Colonic mucosa (tissue), 4 donors: ENCODE data around the gene SLC13A4. TPM values are rescaled to one million over a fixed set of nuclear protein-coding genes. Genes with fewer than 3 reads are reported as not detected.

Experiments
- DNase-seq: peaks from one replicate; pipeline ENCODE4 v3.0.0-alpha.2; 2020
- H3K27ac ChIP-seq: fragments of 200-600 bp; one replicate; pipeline ENCODE4 v1.8.0; 2021
- H3K27me3 ChIP-seq: fragments of 200-600 bp; one replicate; pipeline ENCODE4 v1.8.0; 2021
- H3K36me3 ChIP-seq: fragments of 200-600 bp; one replicate; pipeline ENCODE4 v1.8.0; 2021
- H3K4me1 ChIP-seq: fragments of 200-600 bp; one replicate; pipeline ENCODE4 v1.8.0; 2021; ENCODE audit warnings: mild to moderate bottlenecking
- H3K4me3 ChIP-seq: fragments of 200-600 bp; one replicate; pipeline ENCODE4 v1.8.0; 2021
- H3K9ac ChIP-seq, 2 donors: one replicate each; pipeline ENCODE4 v1.7.0; 2013; ENCODE audit warnings: control low read depth in 2 of 2, low read depth in 2 of 2, low read length in 2 of 2
- H3K9me3 ChIP-seq: fragments of 200-600 bp; one replicate; pipeline ENCODE4 v1.8.0; 2021
- CTCF ChIP-seq: fragments of 200-600 bp; IDR thresholded peaks from one replicate; pipeline ENCODE4 v1.8.0; 2022; ENCODE audit warnings: antibody characterized with exemption, mild to moderate bottlenecking
- intact Hi-C: fragments of 100-400 bp; cut with DNase I; formaldehyde crosslinking; loops from one replicate; pipeline ENCODE4 v1.14.1; 2022
- total RNA-seq, 2 donors: library from RNA; stranded (reverse); fragmentation: NEBNext Ultra II Directional in 1 of 2; extraction: Animal tissue kit (Norgen Biotek cat#: 25700) in 1 of 2; gene quantifications; one replicate each; pipeline ENCODE4 v1.2.1, GENCODE V29; 2021
- donor health status: healthy.
- donor health status: DM: no; HTN: no; CAD: no.
- donor health status: DM: no; HTN: no; CAD: no.

Gene SLC13A4
- total RNA-seq, 2 donors from 2014 or later = not detected

- H3K9me3 ChIP-seq = no peaks in the 10 kb centered on the region
- intact Hi-C loops = no loop called here
- no peaks in the 10 kb centered on the region for H3K27me3 ChIP-seq
- TF ChIP-seq CTCF = no peak
- DNase-seq = no peak
- H3K27ac ChIP-seq = no peak overlapping the region
- no peaks in the 10 kb centered on the region for H3K4me1 ChIP-seq
- H3K36me3 ChIP-seq = no peaks in the 10 kb centered on the region
- no peak overlapping the region for H3K4me3 ChIP-seq
- H3K9ac ChIP-seq = no peak overlapping the region
Observed at GRCh38 chr7:135768064-135768463, 40.1 kb upstream of the SLC13A4 start.

- H3K9me3 ChIP-seq = no peaks in the 10 kb centered on the region
- no peak overlapping the region for H3K27ac ChIP-seq
- H3K27me3 ChIP-seq = no peaks in the 10 kb centered on the region
- H3K9ac ChIP-seq = no peak overlapping the region
- H3K36me3 ChIP-seq = no peaks in the 10 kb centered on the region
- no peak for TF ChIP-seq CTCF
- intact Hi-C loops = no loop called here
- H3K4me1 ChIP-seq = no peaks in the 10 kb centered on the region
- H3K4me3 ChIP-seq = no peak overlapping the region
- no peak for DNase-seq
Observed at GRCh38 chr7:135763261-135763660, 35.3 kb upstream of the SLC13A4 start.

- H3K36me3 ChIP-seq = no peaks in the 10 kb centered on the region
- no peak overlapping the region for H3K27ac ChIP-seq
- no peak for TF ChIP-seq CTCF
- intact Hi-C loops = no loop called here
- no peak overlapping the region for H3K4me3 ChIP-seq
- no peak overlapping the region for H3K9ac ChIP-seq
- no peaks in the 10 kb centered on the region for H3K9me3 ChIP-seq
- DNase-seq = no peak
- H3K4me1 ChIP-seq = no peaks in the 10 kb centered on the region
- H3K27me3 ChIP-seq = no peaks in the 10 kb centered on the region
Observed at GRCh38 chr7:135761751-135762488, 33.9 kb upstream of the SLC13A4 start.

- no peak for DNase-seq
Observed at GRCh38 chr7:135759532-135759931, 31.5 kb upstream of the SLC13A4 start.

GRCh38 chr7:135758531-135758932 lies 30.5 kb upstream of the SLC13A4 start:
- Histone ChIP-seq H3K27ac (no peak overlapping the region), H3K27me3 (no peaks in the 10 kb centered on the region), H3K36me3 (no peaks in the 10 kb centered on the region), H3K9me3 (no peaks in the 10 kb centered on the region), H3K4me3 (no peak overlapping the region), H3K9ac (no peak overlapping the region), H3K4me1 (no peaks in the 10 kb centered on the region)
- intact Hi-C loops = no loop called here
- TF ChIP-seq CTCF = no peak
- no peak for DNase-seq

More at GRCh38 chr7:135759532-135759931, 31.5 kb upstream of the SLC13A4 start:
- Histone ChIP-seq H3K4me3 (no peak overlapping the region), H3K27me3 (no peaks in the 10 kb centered on the region), H3K9me3 (no peaks in the 10 kb centered on the region), H3K4me1 (no peaks in the 10 kb centered on the region), H3K27ac (no peak overlapping the region), H3K36me3 (no peaks in the 10 kb centered on the region), H3K9ac (no peak overlapping the region)
- intact Hi-C loops = no loop called here
- no peak for TF ChIP-seq CTCF
